CD4-positive, alpha-beta memory T cell (primary cell): ENCODE results near the gene ZP1. TPM values are rescaled to one million over a fixed set of nuclear protein-coding genes. Genes with fewer than 3 reads are reported as not detected.

Experiments
- CTCF ChIA-PET: fragments of 350-600 bp; sonication (Branson Sonifier 250); formaldehyde crosslinking; loops from one replicate; lab custom pipeline; 2021; ENCODE audit warnings: inconsistent platforms; ENCODE audit not compliant: partially characterized antibody; lab: Charles Lee
- POLR2A ChIA-PET: fragments of 350-600 bp; sonication (Branson Sonifier 250); formaldehyde crosslinking; loops from one replicate; lab custom pipeline; 2021; ENCODE audit not compliant: partially characterized antibody; lab: Charles Lee
- DNase-seq, 5 donors: peaks; one replicate each; pipeline versions ENCODE4 v3.0.0 to v3.0.0-alpha.2; 2020 to 2022; ENCODE audit warnings: mixed read lengths in 1 of 5
- H3K27ac ChIP-seq: one replicate; pipeline ENCODE4 v1.7.0; 2013; ENCODE audit warnings: low read depth, low read length
- H3K27me3 ChIP-seq: 2 replicates; pipeline ENCODE4 v1.7.0; 2013; ENCODE audit warnings: mild to moderate bottlenecking, low read length, moderate library complexity; ENCODE audit not compliant: insufficient read depth
- H3K36me3 ChIP-seq: 2 replicates; pipeline ENCODE4 v1.7.0; 2013; ENCODE audit warnings: mild to moderate bottlenecking, low read length, moderate library complexity; ENCODE audit not compliant: insufficient read depth
- H3K4me1 ChIP-seq: 2 replicates; pipeline ENCODE4 v1.7.0; 2013; ENCODE audit warnings: mild to moderate bottlenecking, low read length, moderate library complexity; ENCODE audit not compliant: insufficient read depth
- H3K4me3 ChIP-seq, 2 donors: one replicate each; pipeline ENCODE4 v1.7.0; 2013; ENCODE audit warnings: low read length in 2 of 2, mild to moderate bottlenecking in 1 of 2
- H3K9me3 ChIP-seq, 2 donors: one replicate each; pipeline ENCODE4 v1.7.0; 2013; ENCODE audit warnings: low read length in 2 of 2, control low read depth in 1 of 2; ENCODE audit not compliant: control insufficient read depth in 1 of 2
- H3K27ac Mint-ChIP-seq, 7 donors: one replicate each; pipeline ENCODE4 v1.8.0; 2020 to 2021; ENCODE audit warnings: mixed read lengths in 7 of 7, mild to moderate bottlenecking in 6 of 7, inconsistent platforms in 3 of 7, moderate library complexity in 3 of 7
- H3K27me3 Mint-ChIP-seq, 2 donors: one replicate each; pipeline ENCODE4 v1.8.0; 2020 to 2021; ENCODE audit warnings: mixed read lengths in 2 of 2
- H3K36me3 Mint-ChIP-seq, 2 donors: one replicate each; pipeline ENCODE4 v1.8.0; 2020 to 2021; ENCODE audit warnings: mixed read lengths in 2 of 2, inconsistent platforms in 1 of 2, mild to moderate bottlenecking in 1 of 2
- H3K4me1 Mint-ChIP-seq, 4 donors: one replicate each; pipeline ENCODE4 v1.8.0; 2020 to 2021; ENCODE audit warnings: mixed read lengths in 4 of 4, mild to moderate bottlenecking in 1 of 4
- H3K4me3 Mint-ChIP-seq, 8 donors: one replicate each; pipeline ENCODE4 v1.8.0; 2020 to 2021; ENCODE audit warnings: mixed read lengths in 8 of 8, mild to moderate bottlenecking in 7 of 8, moderate library complexity in 6 of 8, inconsistent platforms in 3 of 8
- H3K9me3 Mint-ChIP-seq, 8 donors: one replicate each; pipeline ENCODE4 v1.8.0; 2020 to 2021; ENCODE audit warnings: mixed read lengths in 8 of 8, mild to moderate bottlenecking in 5 of 8, inconsistent platforms in 3 of 8, moderate library complexity in 1 of 8
- intact Hi-C: fragments of 100-400 bp; cut with micrococcal nuclease; formaldehyde crosslinking; loops from one replicate; pipeline ENCODE4 v1.15.1; 2023
- polyA plus RNA-seq, 2 donors: library from polyadenylated mRNA; unstranded; fragments of 300-500 nt; fragmentation: Illumina TruSeq; gene quantifications; one replicate each; pipeline ENCODE4 v1.2.3, GENCODE V29; 2021
- total RNA-seq, 2 experiments: library from RNA; stranded (reverse); gene quantifications; one replicate each; pipeline ENCODE4 v1.2.3, GENCODE V29; 2021

ZP1 gene
- total and polyA plus RNA-seq, 4 experiments from 2014 or later, result 0.33 to 0.50 (median 0.41) TPM; not detected in 1

GRCh38 chr11:60857378-60858232 is 9.7 kb upstream of the ZP1 start:
- peak overlapping the region in 1 of 8 donors; percentile 61 for H3K4me3 Mint-ChIP-seq
- H3K27me3 Mint-ChIP-seq, result no peaks in the 10 kb centered on the region
- intact Hi-C loops, result no loop called here
- Histone ChIP-seq H3K9me3 (no peaks in the 10 kb centered on the region), H3K36me3 (no peaks in the 10 kb centered on the region), H3K27ac (no peak overlapping the region), H3K4me3 (no peak overlapping the region), H3K27me3 (no peaks in the 10 kb centered on the region), H3K4me1 (peaks cover 13% of the 10 kb centered on the region)
- H3K9me3 Mint-ChIP-seq, result no peaks in the 10 kb centered on the region
- peak overlapping the region in 2 of 7 donors; percentile 46 to 85 for H3K27ac Mint-ChIP-seq
- ChIA-PET POLR2A (no interaction called here), CTCF (interaction anchor here (1.4 kb wide), 1 partner anchor 27 kb away, joined by 4 read pairs; no protein-coding TSS in a partner anchor)
- H3K4me1 Mint-ChIP-seq, result peaks cover 8 to 21% (median 17%) of the 10 kb centered on the region in 4 donors
- DNase-seq, result no peak
- peaks cover 0 to 2% of the 10 kb centered on the region in 2 donors for H3K36me3 Mint-ChIP-seq

- intact Hi-C loops, result no loop called here
- no peak overlapping the region for H3K4me3 ChIP-seq
- no peaks in the 10 kb centered on the region for H3K9me3 ChIP-seq
- peak overlapping the region in 3 of 7 donors; percentile 30 to 85 (median 83) for H3K27ac Mint-ChIP-seq
- no peaks in the 10 kb centered on the region for H3K36me3 ChIP-seq
- H3K4me1 Mint-ChIP-seq, result peaks cover 8 to 21% (median 16%) of the 10 kb centered on the region in 4 donors
- no peaks in the 10 kb centered on the region for H3K27me3 ChIP-seq
- H3K36me3 Mint-ChIP-seq, result no peaks in the 10 kb centered on the region
- no peaks in the 10 kb centered on the region for H3K9me3 Mint-ChIP-seq
- peaks cover 13% of the 10 kb centered on the region for H3K4me1 ChIP-seq
- H3K27ac ChIP-seq, result no peak overlapping the region
- ChIA-PET POLR2A (no interaction called here), CTCF (no interaction called here)
- peak overlapping the region in 1 of 8 donors; percentile 42 for H3K4me3 Mint-ChIP-seq
- H3K27me3 Mint-ChIP-seq, result no peaks in the 10 kb centered on the region
- DNase-seq, result no peak
Observed at GRCh38 chr11:60858236-60858635, 9.1 kb upstream of the ZP1 start.

DNA sequence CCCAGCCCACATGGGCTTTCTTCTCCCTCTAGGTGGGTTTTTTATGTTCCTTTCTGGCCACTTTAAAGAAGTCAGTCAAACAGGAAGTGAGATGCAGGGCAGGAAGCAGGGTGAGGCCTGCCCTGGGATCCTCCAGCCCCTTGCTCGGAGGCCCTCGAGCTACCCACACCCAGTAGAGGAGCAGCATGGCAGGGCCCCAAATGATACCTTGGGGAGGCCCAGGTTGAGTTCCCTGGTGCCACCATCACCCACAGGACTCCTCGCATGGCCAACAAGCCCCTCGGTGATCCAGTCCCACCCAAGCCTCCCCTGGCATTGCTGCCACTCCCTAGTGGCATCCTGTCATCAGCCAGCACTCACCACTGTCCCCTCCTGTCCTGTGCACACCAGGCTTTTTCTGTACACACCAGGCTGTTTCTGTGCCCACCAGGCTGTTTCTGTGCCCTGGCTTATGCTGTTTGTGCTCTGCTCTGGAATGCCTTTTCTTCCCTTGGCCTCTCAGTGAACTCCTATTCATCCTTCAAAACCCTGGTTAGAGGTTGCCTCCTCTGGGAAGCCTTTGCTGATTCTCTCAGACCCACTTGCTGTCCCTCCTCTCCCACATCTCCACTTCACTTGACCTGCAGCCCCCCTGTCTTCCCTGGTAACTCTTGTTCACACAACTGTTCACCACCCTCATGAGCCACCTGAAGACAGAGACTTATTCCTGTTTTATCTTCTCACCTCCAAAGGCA is 8.4 kb upstream of the ZP1 start:
- Histone ChIP-seq H3K27me3 (no peaks in the 10 kb centered on the region), H3K9me3 (no peaks in the 10 kb centered on the region), H3K4me3 (no peak overlapping the region), H3K27ac (no peak overlapping the region), H3K36me3 (no peaks in the 10 kb centered on the region), H3K4me1 (peaks cover 13% of the 10 kb centered on the region)
- H3K27me3 Mint-ChIP-seq, result no peaks in the 10 kb centered on the region
- H3K9me3 Mint-ChIP-seq, result no peaks in the 10 kb centered on the region
- intact Hi-C loops, result no loop called here
- no peak overlapping the region for H3K4me3 Mint-ChIP-seq
- H3K4me1 Mint-ChIP-seq, result peaks cover 8 to 21% (median 16%) of the 10 kb centered on the region in 4 donors
- DNase-seq, result no peak
- CTCF ChIA-PET, result no interaction called here
- H3K27ac Mint-ChIP-seq, result peak overlapping the region in 4 of 7 donors; percentile 24 to 85 (median 82)
- H3K36me3 Mint-ChIP-seq, result no peaks in the 10 kb centered on the region
- POLR2A ChIA-PET, result no interaction called here

DNA sequence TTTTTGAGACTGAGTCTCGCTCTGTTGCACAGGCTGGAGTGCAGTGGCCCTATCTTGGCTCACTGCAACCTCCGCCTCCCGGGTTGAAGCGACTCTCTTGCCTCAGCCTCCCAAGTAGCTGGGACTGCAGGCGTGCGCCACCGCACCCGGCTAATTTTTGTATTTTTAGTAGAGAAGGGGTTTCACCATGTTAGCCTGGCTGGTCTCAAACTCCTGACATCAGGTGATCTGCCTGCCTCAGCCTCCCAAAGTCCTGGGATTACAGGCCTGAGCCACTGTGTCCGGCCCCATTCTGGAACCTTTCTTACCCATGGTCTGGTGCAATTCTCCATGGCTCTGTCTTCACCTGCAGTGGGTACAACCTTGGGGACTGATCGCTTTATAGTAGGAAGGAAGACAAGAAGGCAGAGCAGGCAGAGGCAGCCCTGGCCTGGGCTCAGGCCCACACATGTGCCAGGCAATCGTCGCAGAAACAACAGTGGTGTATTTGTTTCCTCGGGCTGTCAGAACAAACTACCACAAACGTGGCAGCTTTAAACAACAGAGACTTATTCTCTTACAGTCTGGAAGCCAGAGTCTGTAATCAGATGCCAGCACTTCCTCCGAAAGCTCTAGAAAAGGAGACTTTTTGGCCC is 7.6 kb upstream of the ZP1 start:
- no peak for DNase-seq
- Histone ChIP-seq H3K27me3 (no peaks in the 10 kb centered on the region), H3K9me3 (no peaks in the 10 kb centered on the region), H3K36me3 (no peaks in the 10 kb centered on the region), H3K4me3 (no peak overlapping the region), H3K27ac (no peak overlapping the region), H3K4me1 (peaks cover 13% of the 10 kb centered on the region)
- peaks cover 8 to 21% (median 16%) of the 10 kb centered on the region in 4 donors for H3K4me1 Mint-ChIP-seq
- POLR2A ChIA-PET, result no interaction called here
- CTCF ChIA-PET, result interaction anchor here (2.5 kb wide), 1 partner anchor 39 kb away, joined by 10 read pairs; no protein-coding TSS in a partner anchor
- H3K36me3 Mint-ChIP-seq, result no peaks in the 10 kb centered on the region
- intact Hi-C loops, result no loop called here
- no peak overlapping the region for H3K4me3 Mint-ChIP-seq
- peak overlapping the region in 1 of 7 donors; percentile 37 for H3K27ac Mint-ChIP-seq
- H3K9me3 Mint-ChIP-seq, result no peaks in the 10 kb centered on the region
- no peaks in the 10 kb centered on the region for H3K27me3 Mint-ChIP-seq

- ChIA-PET POLR2A (no interaction called here), CTCF (interaction anchor here (0.6 to 2.5 kb wide), 4 partner anchors 11 to 38 kb away, joined by 3 to 10 read pairs (median 4); no protein-coding TSS in a partner anchor)
- Histone ChIP-seq H3K27me3 (no peaks in the 10 kb centered on the region), H3K27ac (no peak overlapping the region), H3K36me3 (no peaks in the 10 kb centered on the region), H3K4me1 (peaks cover 13% of the 10 kb centered on the region), H3K4me3 (no peak overlapping the region), H3K9me3 (no peaks in the 10 kb centered on the region)
- Mint-ChIP-seq H3K4me3 (no peak overlapping the region), H3K36me3 (no peaks in the 10 kb centered on the region), H3K27ac (peak overlapping the region in 1 of 7 donors; percentile 37), H3K4me1 (peaks cover 8 to 21% (median 14%) of the 10 kb centered on the region in 4 donors), H3K9me3 (no peaks in the 10 kb centered on the region), H3K27me3 (no peaks in the 10 kb centered on the region)
- intact Hi-C loops, result no loop called here
- no peak for DNase-seq
Observed at GRCh38 chr11:60860943-60861342, 6.4 kb upstream of the ZP1 start.

GRCh38 chr11:60862171-60862570 is 5.2 kb upstream of the ZP1 start:
- H3K4me3 Mint-ChIP-seq, result no peak overlapping the region
- Histone ChIP-seq H3K27ac (no peak overlapping the region), H3K4me3 (no peak overlapping the region), H3K27me3 (no peaks in the 10 kb centered on the region), H3K36me3 (no peaks in the 10 kb centered on the region), H3K4me1 (peaks cover 13% of the 10 kb centered on the region), H3K9me3 (no peaks in the 10 kb centered on the region)
- no peaks in the 10 kb centered on the region for H3K9me3 Mint-ChIP-seq
- intact Hi-C loops, result no loop called here
- CTCF ChIA-PET, result no interaction called here
- POLR2A ChIA-PET, result no interaction called here
- H3K4me1 Mint-ChIP-seq, result peaks cover 8 to 21% (median 13%) of the 10 kb centered on the region in 4 donors
- no peak for DNase-seq
- H3K27me3 Mint-ChIP-seq, result no peaks in the 10 kb centered on the region
- no peaks in the 10 kb centered on the region for H3K36me3 Mint-ChIP-seq
- H3K27ac Mint-ChIP-seq, result peak overlapping the region in 1 of 7 donors; percentile 43
